Upper lobe of left lung (tissue), 6 donors: ENCODE results near the gene AP3S2. TPM values are rescaled to one million over a fixed set of nuclear protein-coding genes. Genes with fewer than 3 reads are reported as not detected.
"Not testable (repeated sequence)": the region's sequence is repeated elsewhere in the genome, so short reads cannot be mapped to it uniquely, and the experiment has no call there.

Experiments used
- ATAC-seq, 2 donors: fragments of 200-7000 bp; cut with Tn5 transposase; one replicate each; pipeline ENCODE4 v1.9.1; 2022; ENCODE audit warnings: mild to moderate bottlenecking in 2 of 2, moderate library complexity in 2 of 2; ENCODE audit not compliant: low FRiP score in 2 of 2
- DNase-seq, 2 donors: peaks; one replicate each; pipeline ENCODE4 v3.0.0-alpha.2; 2019 to 2020
- H3K27ac ChIP-seq, 4 donors: fragments of 200-600 bp; sonication (generic); one replicate each; pipeline ENCODE4 v1.5.1; 2016 to 2019
- H3K27me3 ChIP-seq, 4 donors: fragments of 200-600 bp; sonication (generic); one replicate each; pipeline ENCODE4 v1.5.1; 2017 to 2019
- H3K36me3 ChIP-seq, 4 donors: fragments of 200-600 bp; sonication (generic); one replicate each; pipeline ENCODE4 v1.5.1; 2016 to 2019
- H3K4me1 ChIP-seq, 4 donors: fragments of 200-600 bp; sonication (generic); one replicate each; pipeline ENCODE4 v1.5.1; 2018 to 2019
- H3K4me3 ChIP-seq, 4 donors: fragments of 200-600 bp; sonication (generic); one replicate each; pipeline ENCODE4 v1.5.1; 2017 to 2019; ENCODE audit warnings: mild to moderate bottlenecking in 2 of 4, moderate library complexity in 1 of 4
- H3K9me3 ChIP-seq, 4 donors: fragments of 200-600 bp; sonication (generic); one replicate each; pipeline ENCODE4 v1.5.1; 2018 to 2019
- EP300 ChIP-seq, 4 donors: sonication (generic); formaldehyde crosslinking; IDR thresholded peaks; one replicate each; pipeline ENCODE4 v1.5.1; 2017; ENCODE audit warnings: antibody characterized with exemption in 4 of 4, control low read depth in 2 of 4
- POLR2A ChIP-seq, 4 donors: fragments of 450-650 bp; IDR thresholded peaks; one replicate each; pipeline ENCODE4 v1.5.1; 2016 to 2017; ENCODE audit warnings: antibody characterized with exemption in 4 of 4, mild to moderate bottlenecking in 2 of 4
- POLR2AphosphoS5 ChIP-seq, 2 donors: sonication (generic); formaldehyde crosslinking; IDR thresholded peaks; one replicate each; pipeline ENCODE4 v1.5.1; 2017; ENCODE audit warnings: antibody characterized with exemption in 2 of 2
- WGBS, 2 donors: methylation state at CpG; one replicate each; pipeline ENCODE4 v1.1.5; 2017 to 2018; 5-methylcytosine and 5-hydroxymethylcytosine counted together
- small RNA-seq, 4 donors: library from RNA; depleted of rRNA; stranded (forward); fragments of <200 nt; gene quantifications; one replicate each; pipeline ENCODE3, GENCODE V24; 2016
- total RNA-seq, 6 donors: library from RNA; depleted of rRNA in 4 of 6; stranded (reverse); fragments of >200 nt in 4 of 6; gene quantifications; one replicate each; pipeline versions ENCODE4 v1.1.0 to v1.2.1, GENCODE V29; 2016 to 2021
- TF ChIP-seq, protein P1 (sequence below), 6 experiments: fragments of 450-650 bp in 4 of 6; fragments of 200-600 bp in 2 of 6; sonication (generic) in 2 of 6; IDR thresholded peaks; one replicate each; pipeline ENCODE4 v1.5.1; 2016 to 2019; ENCODE audit warnings: antibody characterized with exemption in 6 of 6
- donor health status: DM: no; HTN: no; CAD: no; lungs with moderate emphysema.
- donor health status: DM: no; HTN: yes; CAD: no; lungs with severe emphysema.

Gene AP3S2
- total RNA-seq, 6 donors from 2014 or later = 19.6 to 46.1 (median 28.9) TPM

DNA sequence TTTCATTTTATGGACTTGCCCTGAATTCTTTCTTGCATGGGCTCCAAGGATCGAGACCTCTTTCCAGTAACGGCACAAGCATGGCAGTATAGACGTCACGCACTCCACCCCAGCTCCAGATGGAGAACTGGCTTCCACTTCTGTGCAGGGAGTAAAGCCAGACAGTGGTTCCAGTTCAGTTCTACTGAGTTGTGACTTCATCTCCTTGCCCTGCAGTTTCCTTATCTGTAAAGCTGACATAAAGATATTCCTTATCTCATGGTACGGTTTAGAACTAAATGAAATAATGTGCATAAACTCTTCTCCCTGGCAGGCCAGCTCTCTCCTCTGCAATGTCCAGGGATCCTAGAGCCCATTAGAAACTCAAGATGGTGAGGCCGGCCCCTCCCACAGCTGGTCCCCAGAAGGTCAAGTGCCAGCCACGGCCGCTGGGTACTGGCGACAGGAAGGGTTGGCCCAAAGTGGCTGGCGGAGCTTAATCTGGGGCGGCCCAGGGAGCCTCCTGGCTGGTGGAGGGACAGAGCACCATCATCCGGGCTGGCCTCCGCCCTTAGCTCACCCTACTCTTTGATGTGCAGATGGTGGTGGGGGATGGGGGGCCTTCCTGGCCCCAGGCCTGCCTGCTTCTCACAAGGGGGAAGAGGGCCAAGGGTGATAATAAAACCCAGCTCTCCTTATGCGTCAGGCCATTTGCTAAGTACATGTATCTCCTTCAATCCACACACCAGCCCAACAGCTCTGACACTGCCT lies 110.5 kb downstream of the AP3S2 start:
- ATAC-seq = peak; percentile 23 to 66
- WGBS, 2 donors = 75 to 81% methylated on average over 13 to 14 of the region's 14 CpGs
- TF ChIP-seq POLR2AphosphoS5 (IDR thresholded peaks at IDR 0.05) = no peak
- TF ChIP-seq POLR2A (IDR thresholded peaks at IDR 0.05) = no peak
- TF ChIP-seq EP300 (IDR thresholded peaks at IDR 0.05) = no peak
- TF ChIP-seq, protein P1, sequence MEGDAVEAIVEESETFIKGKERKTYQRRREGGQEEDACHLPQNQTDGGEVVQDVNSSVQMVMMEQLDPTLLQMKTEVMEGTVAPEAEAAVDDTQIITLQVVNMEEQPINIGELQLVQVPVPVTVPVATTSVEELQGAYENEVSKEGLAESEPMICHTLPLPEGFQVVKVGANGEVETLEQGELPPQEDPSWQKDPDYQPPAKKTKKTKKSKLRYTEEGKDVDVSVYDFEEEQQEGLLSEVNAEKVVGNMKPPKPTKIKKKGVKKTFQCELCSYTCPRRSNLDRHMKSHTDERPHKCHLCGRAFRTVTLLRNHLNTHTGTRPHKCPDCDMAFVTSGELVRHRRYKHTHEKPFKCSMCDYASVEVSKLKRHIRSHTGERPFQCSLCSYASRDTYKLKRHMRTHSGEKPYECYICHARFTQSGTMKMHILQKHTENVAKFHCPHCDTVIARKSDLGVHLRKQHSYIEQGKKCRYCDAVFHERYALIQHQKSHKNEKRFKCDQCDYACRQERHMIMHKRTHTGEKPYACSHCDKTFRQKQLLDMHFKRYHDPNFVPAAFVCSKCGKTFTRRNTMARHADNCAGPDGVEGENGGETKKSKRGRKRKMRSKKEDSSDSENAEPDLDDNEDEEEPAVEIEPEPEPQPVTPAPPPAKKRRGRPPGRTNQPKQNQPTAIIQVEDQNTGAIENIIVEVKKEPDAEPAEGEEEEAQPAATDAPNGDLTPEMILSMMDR (IDR thresholded peaks at IDR 0.05) = no peak
- no peaks in the 10 kb centered on the region for H3K9me3 ChIP-seq
- DNase-seq = peak in 1 of 2 donors; percentile 59
- peaks cover 0 to 4% (median 2%) of the 10 kb centered on the region in 4 donors for H3K4me1 ChIP-seq
- no peak overlapping the region for H3K27ac ChIP-seq
- H3K4me3 ChIP-seq = no peak overlapping the region
- no peaks in the 10 kb centered on the region for H3K27me3 ChIP-seq
- H3K36me3 ChIP-seq = no peaks in the 10 kb centered on the region

DNA sequence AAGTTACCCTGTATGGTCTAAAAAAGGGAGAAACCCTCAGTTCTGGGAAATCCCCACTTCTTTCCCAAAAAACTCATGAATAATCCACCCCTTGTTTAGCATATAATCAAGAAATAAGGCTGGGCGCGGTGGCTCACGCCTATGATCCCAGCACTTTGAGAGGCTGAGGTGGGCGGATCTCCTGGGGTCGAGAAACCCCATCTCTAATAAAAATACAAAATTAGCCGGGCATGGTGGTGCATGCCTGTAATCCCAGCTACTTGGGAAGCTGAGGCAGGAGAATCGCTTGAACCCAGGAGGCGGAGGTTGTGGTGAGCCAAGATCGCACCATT lies 111.2 kb downstream of the AP3S2 start:
- H3K27ac ChIP-seq, H3K36me3 ChIP-seq, DNase-seq, H3K4me1 ChIP-seq, H3K4me3 ChIP-seq, H3K9me3 ChIP-seq, ATAC-seq, H3K27me3 ChIP-seq: not testable (repeated sequence)
- 89 to 93% methylated on average over 9 of the region's 9 CpGs for WGBS, 2 donors

DNA sequence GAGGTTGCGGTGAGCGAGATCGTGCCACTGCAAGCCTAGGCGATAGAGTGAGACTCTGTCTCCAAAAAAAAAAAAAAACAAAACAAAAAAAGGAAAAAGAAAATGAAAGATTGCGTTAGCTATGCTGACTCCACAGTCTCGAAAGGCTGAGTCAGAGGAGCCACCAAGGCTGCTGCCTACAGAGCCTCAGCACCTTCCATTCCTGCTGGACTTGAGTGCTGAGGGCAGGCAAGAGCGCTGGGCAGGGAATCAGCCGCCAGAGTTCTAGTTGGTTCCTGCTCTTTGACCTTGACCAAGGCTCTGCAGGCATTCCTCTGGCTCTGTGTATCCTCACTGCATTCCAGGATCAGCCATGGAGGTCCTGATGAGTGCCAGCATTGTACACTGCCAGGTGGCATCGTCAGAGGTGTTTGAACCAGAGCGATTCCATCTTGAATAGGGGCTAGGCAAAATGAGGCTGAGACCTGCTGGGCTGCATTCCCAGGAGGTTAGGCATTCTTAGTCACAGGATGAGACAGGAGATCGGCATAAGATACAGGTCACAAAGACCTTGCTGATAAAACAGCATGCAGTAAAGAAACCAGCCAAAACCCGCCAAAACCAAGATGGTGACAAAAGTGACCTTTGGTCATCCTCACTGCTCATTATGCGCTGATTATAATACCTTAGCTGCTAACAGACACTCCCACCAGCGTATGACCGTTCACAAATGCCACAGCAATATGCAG lies 111.7 kb downstream of the AP3S2 start:
- WGBS, 2 donors = 75 to 79% methylated on average over 15 of the region's 15 CpGs
- Histone ChIP-seq H3K27me3 (no peaks in the 10 kb centered on the region), H3K4me1 (peaks cover 0 to 4% (median 3%) of the 10 kb centered on the region in 4 donors), H3K27ac (no peak overlapping the region), H3K9me3 (no peaks in the 10 kb centered on the region), H3K4me3 (no peak overlapping the region), H3K36me3 (no peaks in the 10 kb centered on the region)
- ATAC-seq = peak in 1 of 2 donors; percentile 56
- no peak for DNase-seq
- TF ChIP-seq EP300 (IDR thresholded peaks at IDR 0.05) (no peak), POLR2A (IDR thresholded peaks at IDR 0.05) (no peak), POLR2AphosphoS5 (IDR thresholded peaks at IDR 0.05) (no peak)
- TF ChIP-seq, protein P1 (IDR thresholded peaks at IDR 0.05) = no peak

DNA sequence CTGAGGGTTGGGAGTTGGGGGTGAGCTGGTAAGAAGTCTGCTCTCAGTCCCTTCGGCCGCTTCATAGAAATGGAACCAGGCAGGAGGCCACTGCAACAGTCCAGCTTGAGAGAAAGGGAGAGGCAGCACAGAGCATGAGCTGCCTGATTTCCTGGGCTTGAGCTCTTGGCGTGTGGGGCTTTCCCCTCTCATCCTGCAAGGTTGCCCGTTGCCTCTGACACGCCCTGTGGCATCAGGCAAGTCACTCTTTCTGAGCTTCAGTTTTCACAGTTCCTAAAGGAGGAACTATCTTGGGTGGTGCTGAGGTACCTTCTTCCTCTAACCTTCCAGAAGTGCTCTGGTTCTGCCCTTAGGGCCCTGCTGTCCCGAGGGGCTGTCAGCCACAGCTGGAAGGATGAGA lies 112.7 kb downstream of the AP3S2 start:
- Histone ChIP-seq H3K9me3 (no peaks in the 10 kb centered on the region), H3K27me3 (no peaks in the 10 kb centered on the region), H3K4me3 (no peak overlapping the region), H3K36me3 (no peaks in the 10 kb centered on the region), H3K4me1 (peaks cover 8 to 14% (median 11%) of the 10 kb centered on the region in 4 donors), H3K27ac (no peak overlapping the region)
- no peak for ATAC-seq
- DNase-seq = no peak
- TF ChIP-seq, protein P1 (IDR thresholded peaks at IDR 0.05) = no peak
- TF ChIP-seq EP300 (IDR thresholded peaks at IDR 0.05) = no peak
- TF ChIP-seq POLR2AphosphoS5 (IDR thresholded peaks at IDR 0.05) = no peak
- TF ChIP-seq POLR2A (IDR thresholded peaks at IDR 0.05) = no peak
- 60 to 74% methylated on average over 6 of the region's 6 CpGs for WGBS, 2 donors

DNA sequence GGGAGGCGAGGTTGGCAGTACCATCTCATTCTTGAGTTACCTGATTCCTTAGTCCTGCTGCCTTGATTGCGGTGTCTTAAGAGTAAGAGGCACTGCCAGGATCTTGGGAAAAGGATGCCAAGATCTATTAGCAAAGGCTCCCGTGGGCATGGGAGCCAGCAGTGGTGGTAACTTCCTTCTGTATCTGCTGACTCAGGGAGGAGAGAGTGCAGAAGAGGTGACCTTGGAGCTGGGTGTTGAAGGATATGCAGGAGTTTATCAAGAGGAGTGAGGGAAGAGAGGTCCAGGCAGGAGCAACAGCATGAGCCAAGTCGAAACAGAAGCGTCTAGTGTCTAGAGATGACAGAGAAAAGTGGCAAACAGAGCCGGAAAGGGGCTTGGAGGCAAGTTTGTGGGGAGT lies 113.2 kb downstream of the AP3S2 start:
- H3K27me3 ChIP-seq = no peaks in the 10 kb centered on the region
- no peaks in the 10 kb centered on the region for H3K9me3 ChIP-seq
- H3K27ac ChIP-seq = no peak overlapping the region
- WGBS, 2 donors = 71 to 75% methylated on average over 6 of the region's 6 CpGs
- peaks cover 11 to 17% (median 16%) of the 10 kb centered on the region in 4 donors for H3K4me1 ChIP-seq
- DNase-seq (no peak), ATAC-seq (no peak)
- H3K4me3 ChIP-seq = no peak overlapping the region
- no peaks in the 10 kb centered on the region for H3K36me3 ChIP-seq
- TF ChIP-seq POLR2A (IDR thresholded peaks at IDR 0.05) = no peak
- no peak for TF ChIP-seq EP300 (IDR thresholded peaks at IDR 0.05)
- TF ChIP-seq POLR2AphosphoS5 (IDR thresholded peaks at IDR 0.05) = no peak
- TF ChIP-seq, protein P1 (IDR thresholded peaks at IDR 0.05) = no peak

Small RNAs within 50 kb of the gene (small RNA-seq; reads per million reads assigned to genes)
- 0 to 1.0 (median 0.33) reads per million in 4 donors for gene MIR5009
- 0 to 0.13 (median 0) reads per million in 4 donors for gene MIR5094
- 0 reads per million in 4 donors for gene RNU6-1111P
- gene RNU7-111P = 0 reads per million in 4 donors

Other genes starting within 250 kb of the AP3S2 start
- 1 to 10 TPM; 1.4 to 4.7 (median 3.2) TPM for gene KIF7, start 238.5 kb downstream of the AP3S2 start, total RNA-seq
- gene PLIN1, start 214.6 kb downstream of the AP3S2 start, total RNA-seq = 1 to 10 TPM in 3 of 6 donors, under 1 TPM in 2, not detected in 1; 0.29 to 3.8 (median 1.1) TPM
- gene PEX11A, start 203.2 kb downstream of the AP3S2 start, total RNA-seq = 10 to 100 TPM in 1 of 6 donors, 1 to 10 TPM in 5; 4.4 to 18.7 (median 6.7) TPM
- 1 to 10 TPM in 4 of 6 donors, under 1 TPM in 2; 0.31 to 7.2 (median 1.9) TPM for gene WDR93, start 203.2 kb downstream of the AP3S2 start, total RNA-seq
- 1 to 10 TPM in 5 of 6 donors, under 1 TPM in 1; 0.49 to 3.5 (median 1.7) TPM for gene MESP1, start 142.7 kb downstream of the AP3S2 start, total RNA-seq
- under 1 TPM in 1 of 6 donors, not detected in 5; 0.26 TPM for gene MESP2, start 117.7 kb downstream of the AP3S2 start, total RNA-seq
- gene ANPEP, start 79.1 kb downstream of the AP3S2 start, total RNA-seq = 100 to 1,000 TPM in 3 of 6 donors, 10 to 100 TPM in 3; 52.7 to 201 (median 98.9) TPM
- gene ARPIN, start 19.0 kb upstream of the AP3S2 start, total RNA-seq = 10 to 100 TPM; 24.9 to 56.6 (median 35.1) TPM
- gene ZNF710, start 107.3 kb upstream of the AP3S2 start, total RNA-seq = 10 to 100 TPM; 26.0 to 51.3 (median 44.5) TPM
- gene IDH2, start 208.5 kb upstream of the AP3S2 start, total RNA-seq = 10 to 100 TPM; 41.5 to 72.1 (median 48.7) TPM